ENCODE results near the gene ELL2.

GRCh38 chr5:95923918-95924544, 37.6 kb downstream of the ELL2 start:
- TF ChIP-seq CTCF (IDR thresholded peaks at IDR 0.05) = no peak
- TF ChIP-seq POLR2AphosphoS5 (IDR thresholded peaks at IDR 0.05) = no peak
- no peak for TF ChIP-seq POLR2A (IDR thresholded peaks at IDR 0.05)
